Urinary bladder (tissue), 4 donors: Measurements from ENCODE around the gene C1orf21. TPM values are rescaled to one million over a fixed set of nuclear protein-coding genes. Genes with fewer than 3 reads are reported as not detected.

Source experiments
- DNase-seq: peaks from one replicate; pipeline ENCODE4 v3.0.0-alpha.2; 2015; ENCODE audit errors: extremely low spot score
- H3K27ac ChIP-seq: one replicate; pipeline ENCODE4 v1.5.1; 2013; ENCODE audit warnings: low read depth, mild to moderate bottlenecking, moderate library complexity
- H3K36me3 ChIP-seq: one replicate; pipeline ENCODE4 v1.6.1; 2013; ENCODE audit warnings: mild to moderate bottlenecking, moderate library complexity; ENCODE audit not compliant: insufficient read depth
- H3K4me1 ChIP-seq: one replicate; pipeline ENCODE4 v1.6.1; 2013; ENCODE audit warnings: mild to moderate bottlenecking, moderate library complexity; ENCODE audit not compliant: insufficient read depth
- H3K4me3 ChIP-seq: one replicate; pipeline ENCODE4 v1.5.1; 2013; ENCODE audit warnings: low read depth, low read length
- WGBS: extraction: QIAGEN DNeasy Blood & Tissue Kit; methylation state at CpG from one replicate; pipeline ENCODE4 v1.1.7; 2013; 5-methylcytosine and 5-hydroxymethylcytosine counted together
- polyA plus RNA-seq: library from polyadenylated mRNA; stranded (reverse); fragments of 200-250 nt; gene quantifications from one replicate; pipeline ENCODE4 v1.2.3, GENCODE V29; 2013
- total RNA-seq: library from RNA; depleted of rRNA; stranded (reverse); fragments of >200 nt; gene quantifications from one replicate; pipeline ENCODE4 v1.2.3, GENCODE V29; 2014
- donor health status: healthy with polysubstance abuse.
- donor health status: healthy.

The C1orf21 gene
- total and polyA plus RNA-seq, 2 donors, result 67.3 to 100 TPM

DNA sequence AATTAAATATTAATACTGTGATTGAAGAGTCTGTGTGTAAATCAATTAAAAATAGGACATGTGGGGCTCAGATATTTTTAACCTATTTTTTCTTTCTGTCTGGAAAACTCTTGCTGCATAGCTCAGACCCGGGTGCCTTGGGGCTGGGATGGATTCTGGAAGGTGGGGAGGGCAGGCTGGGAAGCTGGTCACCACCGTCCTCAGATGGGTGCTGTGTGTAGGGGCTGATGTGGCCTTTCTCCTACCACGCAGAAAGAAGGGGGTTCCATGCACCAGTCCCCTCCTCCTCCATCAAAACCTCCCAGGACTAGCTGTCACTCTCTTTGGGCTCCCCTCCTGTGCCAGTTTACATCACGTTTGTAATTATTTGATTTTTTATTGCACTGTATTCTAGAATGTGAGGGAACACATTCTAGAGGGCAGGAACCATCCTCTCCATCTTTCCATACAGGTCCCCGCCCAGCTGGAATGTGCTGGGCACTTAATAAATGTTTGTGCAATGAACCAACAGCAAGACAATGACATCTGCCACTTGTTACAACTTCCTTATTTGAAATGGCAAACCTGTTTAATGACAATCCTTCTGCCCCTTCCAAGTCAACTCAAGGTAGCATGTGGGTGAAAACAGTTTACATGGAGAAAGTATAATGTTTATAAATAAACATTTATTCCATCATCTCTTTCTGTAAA, 263.5 kb downstream of the C1orf21 start:
- Histone ChIP-seq H3K36me3 (no peaks in the 10 kb centered on the region), H3K27ac (no peak overlapping the region), H3K4me1 (no peaks in the 10 kb centered on the region), H3K4me3 (no peak overlapping the region)
- no peak for DNase-seq
- WGBS, result 88% methylated on average over 5 of the region's 5 CpGs

DNA sequence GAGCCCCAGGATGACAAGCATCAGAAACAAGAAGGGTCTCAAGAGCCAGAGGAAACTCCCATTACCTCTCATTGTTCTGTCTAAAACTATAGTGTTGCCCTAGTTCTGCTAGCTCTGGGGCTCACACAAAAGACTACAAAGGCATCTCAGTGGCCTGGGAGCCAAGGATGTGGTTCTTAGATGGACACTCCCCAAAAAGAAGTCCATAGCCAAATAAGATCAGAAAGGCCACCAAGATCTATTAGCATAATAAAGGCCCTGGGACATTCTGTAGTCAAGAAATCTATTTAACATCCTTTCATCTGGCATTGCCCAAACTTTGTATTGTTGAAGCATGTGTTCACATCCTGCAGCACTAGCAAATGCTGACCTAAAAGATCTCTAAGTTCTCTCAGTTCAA, 268.4 kb downstream of the C1orf21 start:
- Histone ChIP-seq H3K27ac (no peak overlapping the region), H3K4me3 (no peak overlapping the region), H3K4me1 (no peaks in the 10 kb centered on the region), H3K36me3 (no peaks in the 10 kb centered on the region)
- DNase-seq, result no peak

DNA sequence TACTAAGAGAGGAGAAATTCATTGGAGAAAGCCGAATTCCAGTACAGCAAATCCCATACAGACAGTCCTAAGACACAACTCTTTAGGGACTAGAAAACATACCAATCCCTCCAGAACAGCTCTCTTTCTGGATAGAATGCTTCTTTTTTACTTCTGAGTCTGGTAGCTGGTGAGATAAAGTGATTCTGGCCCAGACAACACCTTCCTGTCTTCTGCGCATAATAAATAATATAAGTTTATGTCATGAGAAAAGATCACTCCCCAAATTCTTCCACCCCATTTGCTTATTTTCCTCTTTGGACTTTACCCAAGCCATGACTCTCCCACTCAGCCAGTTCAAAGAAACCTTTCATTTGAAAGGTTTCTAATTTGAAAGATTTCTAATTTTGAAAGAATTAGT, 269.4 kb downstream of the C1orf21 start:
- H3K27ac ChIP-seq, result no peak overlapping the region
- WGBS, result 89% methylated on average over 2 of the region's 2 CpGs
- no peak for DNase-seq
- H3K4me1 ChIP-seq, result no peaks in the 10 kb centered on the region
- no peak overlapping the region for H3K4me3 ChIP-seq
- H3K36me3 ChIP-seq, result no peaks in the 10 kb centered on the region

DNA sequence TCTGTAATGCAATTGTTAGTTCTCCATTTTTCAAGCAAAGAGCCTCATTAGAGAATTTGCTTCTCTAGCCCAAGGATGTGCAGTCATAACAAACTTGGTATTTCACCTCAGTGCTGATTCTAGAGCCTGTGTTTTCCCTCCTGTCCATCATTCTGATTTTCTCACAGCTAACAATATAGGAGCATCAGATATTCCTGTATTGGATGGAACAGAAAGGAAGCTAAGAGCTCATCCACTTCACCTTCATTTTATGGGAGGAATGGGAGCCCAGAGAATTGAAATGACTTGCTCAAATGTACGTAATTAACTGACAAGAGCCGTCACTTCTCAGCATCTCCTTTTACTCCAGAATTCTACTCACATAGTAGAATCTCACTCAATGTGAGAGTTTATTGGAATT, 271.2 kb downstream of the C1orf21 start:
- no peaks in the 10 kb centered on the region for H3K36me3 ChIP-seq
- 94% methylated on average over 2 of the region's 2 CpGs for WGBS
- no peak for DNase-seq
- H3K4me3 ChIP-seq, result no peak overlapping the region
- H3K27ac ChIP-seq, result no peak overlapping the region
- no peaks in the 10 kb centered on the region for H3K4me1 ChIP-seq

DNA sequence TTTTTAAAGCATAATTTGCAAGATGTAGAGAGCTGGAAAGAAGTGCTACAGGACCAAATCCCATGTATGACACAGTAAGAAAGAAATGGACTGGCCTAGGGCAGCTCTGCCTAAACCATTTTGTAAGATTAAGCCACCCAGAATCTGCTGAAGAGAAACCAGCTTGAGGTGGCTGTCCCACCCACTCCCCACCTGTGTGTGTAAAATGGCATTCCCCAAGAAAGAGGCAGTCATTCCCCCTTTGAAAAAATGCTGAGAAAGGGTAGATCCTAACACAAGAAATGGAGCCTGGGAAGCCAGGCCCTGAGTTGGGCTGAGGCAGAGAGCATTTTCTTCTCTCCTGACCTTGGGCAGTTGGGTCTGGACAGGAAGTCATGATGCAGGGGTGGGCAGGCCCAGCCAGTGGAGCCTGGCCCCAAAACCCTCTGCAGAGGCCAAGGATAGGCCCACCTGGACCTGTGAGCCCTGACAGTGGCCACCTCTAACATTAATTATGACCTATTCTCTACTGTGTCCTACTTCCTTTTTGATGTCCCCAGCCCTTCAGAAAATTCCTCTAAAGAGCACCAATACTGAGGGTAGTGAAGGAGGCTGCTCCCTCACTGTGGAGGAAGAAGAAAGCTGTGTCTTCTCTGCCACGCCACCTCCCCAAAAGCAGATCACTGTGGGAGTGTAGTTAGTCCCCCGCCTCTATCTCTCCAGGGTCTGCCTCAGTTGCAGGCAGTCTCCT, 273.8 kb downstream of the C1orf21 start:
- no peak overlapping the region for H3K4me3 ChIP-seq
- DNase-seq, result no peak
- 100% methylated on average over 2 of the region's 2 CpGs for WGBS
- H3K36me3 ChIP-seq, result no peaks in the 10 kb centered on the region
- H3K27ac ChIP-seq, result no peak overlapping the region
- H3K4me1 ChIP-seq, result no peaks in the 10 kb centered on the region

DNA sequence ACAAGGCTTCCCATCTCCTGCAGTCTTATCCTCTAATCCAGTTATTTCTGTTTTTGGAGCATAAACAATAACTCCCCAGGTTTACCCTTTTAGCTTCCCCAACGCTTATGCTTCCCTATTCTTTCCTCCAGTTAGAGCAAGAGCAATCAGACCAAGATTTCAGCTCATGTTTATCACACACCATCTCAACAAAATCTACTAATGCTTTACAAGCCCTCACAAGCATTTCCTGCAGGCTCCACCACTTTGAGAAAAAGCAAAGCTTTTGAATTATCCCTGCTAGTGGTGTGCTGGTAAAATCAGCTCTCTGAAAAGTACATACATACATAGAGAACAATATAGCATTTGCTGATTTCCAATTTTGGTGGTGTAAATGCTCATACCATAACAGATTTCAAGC, 275.0 kb downstream of the C1orf21 start:
- no peak overlapping the region for H3K4me3 ChIP-seq
- no peak overlapping the region for H3K27ac ChIP-seq
- no peaks in the 10 kb centered on the region for H3K36me3 ChIP-seq
- WGBS, result 44% methylated on average over 1 of the region's 1 CpG
- no peak for DNase-seq
- no peaks in the 10 kb centered on the region for H3K4me1 ChIP-seq

DNA sequence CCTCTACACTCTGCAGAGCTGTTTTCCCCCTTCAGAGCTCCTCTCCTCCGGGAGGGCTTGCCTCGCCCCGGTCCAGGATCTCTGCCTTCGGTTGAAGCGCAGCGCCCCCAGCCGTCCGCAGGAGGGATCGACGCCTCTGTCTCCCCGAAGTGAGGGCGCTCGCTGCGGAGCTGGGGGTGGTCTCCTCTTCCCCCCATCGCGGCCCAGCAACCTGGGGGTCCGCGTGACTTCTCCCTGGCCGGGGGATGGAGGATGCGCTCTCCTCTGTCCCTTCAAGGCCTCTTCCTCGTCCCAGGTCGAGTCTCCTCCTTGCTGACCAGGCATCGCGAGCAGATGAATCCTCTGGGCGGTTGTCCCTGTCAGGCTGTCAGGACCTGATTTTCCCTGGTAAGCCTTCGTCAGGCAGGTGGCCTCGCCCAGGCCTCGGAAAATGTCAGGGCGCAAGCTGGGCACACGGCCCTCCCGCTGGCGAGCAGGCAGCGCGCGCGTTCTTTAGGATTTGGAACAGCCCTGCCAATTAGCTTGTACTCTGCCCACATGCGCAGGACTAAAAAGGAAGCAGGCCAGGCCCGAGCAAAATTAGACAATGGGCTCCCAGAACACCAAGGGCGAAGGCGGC, 277.3 kb downstream of the C1orf21 start:
- 31% methylated on average over 40 of the region's 40 CpGs for WGBS
- H3K36me3 ChIP-seq, result no peaks in the 10 kb centered on the region
- no peaks in the 10 kb centered on the region for H3K4me1 ChIP-seq
- no peak overlapping the region for H3K27ac ChIP-seq
- no peak overlapping the region for H3K4me3 ChIP-seq
- DNase-seq, result peak; percentile 60

DNA sequence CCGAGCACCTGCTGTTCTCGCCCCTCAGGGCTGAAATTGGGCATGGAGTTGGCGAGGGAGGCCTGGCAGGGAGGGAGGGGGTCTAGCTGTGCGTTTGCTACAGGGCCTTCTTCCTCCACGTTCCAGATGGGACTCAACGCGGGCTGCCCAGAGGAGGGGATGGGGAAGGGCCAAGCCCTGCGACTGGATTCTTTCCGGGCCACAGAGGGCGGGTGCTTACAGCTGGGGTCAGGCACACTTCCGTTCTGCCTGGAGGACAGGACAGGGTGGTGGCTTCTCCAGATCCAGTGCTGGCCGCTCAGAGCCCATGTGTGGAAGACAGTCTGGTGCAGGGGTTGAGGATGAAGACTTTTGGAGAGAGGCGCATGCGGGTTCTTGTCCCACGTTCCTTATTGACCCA, 277.8 kb downstream of the C1orf21 start:
- no peak for DNase-seq
- Histone ChIP-seq H3K36me3 (no peaks in the 10 kb centered on the region), H3K27ac (no peak overlapping the region), H3K4me3 (no peak overlapping the region), H3K4me1 (no peaks in the 10 kb centered on the region)
- 89% methylated on average over 15 of the region's 15 CpGs for WGBS

DNA sequence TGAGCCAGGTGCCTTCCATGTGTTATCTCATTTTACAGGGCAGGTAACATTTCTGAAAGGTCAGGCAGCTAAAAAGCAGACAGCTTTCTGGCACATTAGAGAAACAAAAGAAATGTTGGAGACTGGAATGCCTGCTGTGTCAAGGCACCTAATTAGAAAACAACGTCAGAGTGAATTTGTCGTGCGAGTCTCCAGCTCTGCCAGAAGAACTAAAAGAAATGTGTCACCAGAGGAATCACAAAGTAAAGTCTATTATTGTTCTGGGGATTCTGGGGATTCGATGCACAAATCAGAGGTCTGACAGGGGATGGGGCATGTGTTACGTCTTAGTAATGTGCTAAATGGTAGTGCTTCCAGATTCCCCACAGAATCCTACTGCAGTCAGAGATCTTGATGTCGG, 278.5 kb downstream of the C1orf21 start:
- H3K27ac ChIP-seq, result no peak overlapping the region
- no peak overlapping the region for H3K4me3 ChIP-seq
- H3K4me1 ChIP-seq, result no peaks in the 10 kb centered on the region
- DNase-seq, result no peak
- WGBS, result 88% methylated on average over 6 of the region's 6 CpGs
- H3K36me3 ChIP-seq, result no peaks in the 10 kb centered on the region

DNA sequence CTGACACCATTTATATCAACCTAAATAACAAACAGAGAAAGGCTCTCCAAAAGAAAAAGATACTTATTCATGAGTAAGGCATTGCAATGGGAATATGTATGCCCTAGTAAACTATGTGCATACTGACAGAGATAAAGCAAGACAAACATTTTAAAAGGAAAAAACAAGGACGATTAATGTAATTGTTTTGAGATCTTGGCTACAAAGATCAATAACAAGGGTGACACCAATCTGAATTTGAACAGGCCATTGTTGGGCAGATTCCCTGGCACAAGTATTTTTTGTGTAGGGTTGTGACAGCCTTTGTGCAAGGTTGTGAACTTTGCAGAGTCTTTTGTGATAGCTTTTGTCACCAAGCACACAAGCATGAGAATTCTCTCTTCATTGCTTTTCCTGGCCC, 282.6 kb downstream of the C1orf21 start:
- Histone ChIP-seq H3K4me3 (no peak overlapping the region), H3K36me3 (no peaks in the 10 kb centered on the region), H3K27ac (no peak overlapping the region), H3K4me1 (no peaks in the 10 kb centered on the region)
- 77% methylated on average over 1 of the region's 1 CpG for WGBS
- DNase-seq, result no peak

DNA sequence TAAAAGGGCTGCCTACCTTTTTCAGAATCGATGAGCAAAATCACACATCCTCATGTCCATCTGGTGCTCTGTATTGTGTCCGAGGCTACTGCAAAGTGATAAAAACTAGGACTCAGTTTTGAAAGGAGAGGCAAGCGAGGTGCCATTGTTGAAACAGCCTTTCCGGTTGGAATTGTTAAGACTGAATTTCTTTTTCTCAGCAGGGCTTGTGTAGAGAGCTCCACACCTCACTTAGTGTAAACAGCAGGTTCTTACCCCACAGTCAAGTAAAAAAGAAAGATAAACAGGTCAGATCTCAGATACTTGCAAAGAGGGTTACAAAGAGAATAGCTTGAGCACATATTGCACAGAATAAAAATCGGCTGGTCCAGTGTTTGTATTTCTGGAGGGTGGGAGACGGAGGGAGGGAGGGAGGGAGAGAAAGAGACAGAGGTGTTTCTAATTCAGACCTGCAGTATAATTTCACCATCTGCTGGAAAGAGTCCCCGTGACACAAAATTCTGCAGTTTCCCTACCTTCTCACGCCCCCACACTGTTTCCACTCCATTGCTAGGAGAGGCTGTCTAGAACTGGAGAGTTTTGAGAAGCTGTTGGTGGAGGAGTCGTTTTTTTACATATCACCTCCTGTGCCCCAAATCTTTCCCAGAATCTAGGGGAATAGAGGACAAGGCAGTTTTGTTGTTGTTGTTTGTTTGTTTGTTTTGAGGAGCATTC, 285.3 kb downstream of the C1orf21 start:
- Histone ChIP-seq H3K4me3 (no peak overlapping the region), H3K36me3 (no peaks in the 10 kb centered on the region), H3K4me1 (no peaks in the 10 kb centered on the region), H3K27ac (no peak overlapping the region)
- no peak for DNase-seq
- WGBS, result 70% methylated on average over 9 of the region's 9 CpGs

DNA sequence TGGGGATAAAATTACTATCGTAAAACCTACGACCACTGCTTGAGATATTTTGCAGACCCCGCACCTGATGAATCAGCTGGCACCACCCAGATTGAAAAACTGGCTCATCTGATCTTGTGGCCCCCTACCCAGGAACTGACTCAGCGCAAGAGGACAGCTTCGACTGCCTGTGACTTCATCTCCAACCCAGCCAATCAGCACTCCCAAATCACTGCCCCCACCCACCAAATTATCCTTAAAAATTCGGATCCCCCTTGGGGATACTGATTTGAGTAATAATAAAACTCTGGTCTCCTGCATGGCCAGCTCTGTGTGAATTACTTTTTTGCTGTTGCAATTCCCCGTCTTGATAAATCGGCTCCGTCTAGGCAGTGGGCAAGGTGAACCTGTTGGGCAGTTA, 286.5 kb downstream of the C1orf21 start:
- DNase-seq, result no peak
- WGBS, result 78% methylated on average over 9 of the region's 9 CpGs
- Histone ChIP-seq H3K4me1 (no peaks in the 10 kb centered on the region), H3K36me3 (no peaks in the 10 kb centered on the region), H3K4me3 (no peak overlapping the region), H3K27ac (no peak overlapping the region)

DNA sequence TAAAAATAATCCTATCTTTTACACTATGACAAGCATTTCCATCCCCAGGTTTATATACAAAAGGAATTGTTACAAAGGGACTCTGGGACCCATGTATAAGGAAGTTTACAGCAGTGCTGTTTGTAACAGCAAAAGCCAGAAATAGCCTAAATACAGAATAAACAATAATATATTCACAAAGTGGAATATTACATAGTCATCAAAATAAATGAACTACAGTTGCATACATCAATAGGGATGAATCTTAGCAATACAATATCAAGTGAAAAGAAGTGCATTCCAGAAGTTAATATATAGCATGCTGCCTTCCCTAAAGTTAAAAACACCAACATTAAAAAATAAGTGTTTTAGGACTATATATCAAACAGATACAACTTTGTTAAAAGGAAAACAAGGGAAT, 290.5 kb downstream of the C1orf21 start:
- no peak overlapping the region for H3K27ac ChIP-seq
- H3K36me3 ChIP-seq, result no peaks in the 10 kb centered on the region
- DNase-seq, result no peak
- H3K4me3 ChIP-seq, result no peak overlapping the region
- no peaks in the 10 kb centered on the region for H3K4me1 ChIP-seq
